Hepatocyte (in vitro differentiated cells): Measurements from ENCODE around the gene SND1.

Experiments
- EZH2 ChIP-seq: fragments of 200-600 bp; sonication (generic); IDR thresholded peaks from 2 replicates; pipeline ENCODE4 v1.6.1; 2016; ENCODE audit warnings: antibody characterized with exemption, mild to moderate bottlenecking, borderline replicate concordance
- EZH2phosphoT487 ChIP-seq: fragments of 200-600 bp; sonication (generic); IDR thresholded peaks from one replicate; pipeline ENCODE4 v1.6.1; 2018; ENCODE audit warnings: antibody characterized with exemption, mild to moderate bottlenecking, low read depth, moderate library complexity; ENCODE audit not compliant: unreplicated experiment, severe bottlenecking
- TF ChIP-seq, protein P1 (sequence below): fragments of 200-600 bp; sonication (generic); IDR thresholded peaks from 2 replicates; pipeline ENCODE4 v1.5.1; 2016; ENCODE audit warnings: antibody characterized with exemption, mild to moderate bottlenecking; ENCODE audit not compliant: poor library complexity

DNA sequence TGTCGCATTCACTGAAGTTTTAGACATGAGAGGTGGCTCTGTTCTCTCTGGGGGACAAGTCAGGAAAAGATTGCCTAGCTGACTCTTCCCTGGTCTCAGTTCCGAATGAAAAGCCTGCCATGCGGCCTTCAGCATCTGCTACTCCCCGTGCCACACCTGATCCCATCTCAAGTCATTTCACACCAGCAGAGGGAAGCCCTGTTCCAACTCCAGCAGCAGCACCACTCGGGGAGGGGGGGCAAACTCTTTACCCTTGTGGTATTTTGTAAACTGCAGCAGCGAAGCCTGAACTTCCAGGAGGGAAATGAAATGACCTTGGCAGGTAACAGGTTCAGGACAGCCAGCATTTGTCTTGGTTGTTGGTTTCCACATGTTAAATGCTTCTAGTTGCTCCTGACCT, 365.5 kb downstream of the SND1 start:
- TF ChIP-seq, protein P1, sequence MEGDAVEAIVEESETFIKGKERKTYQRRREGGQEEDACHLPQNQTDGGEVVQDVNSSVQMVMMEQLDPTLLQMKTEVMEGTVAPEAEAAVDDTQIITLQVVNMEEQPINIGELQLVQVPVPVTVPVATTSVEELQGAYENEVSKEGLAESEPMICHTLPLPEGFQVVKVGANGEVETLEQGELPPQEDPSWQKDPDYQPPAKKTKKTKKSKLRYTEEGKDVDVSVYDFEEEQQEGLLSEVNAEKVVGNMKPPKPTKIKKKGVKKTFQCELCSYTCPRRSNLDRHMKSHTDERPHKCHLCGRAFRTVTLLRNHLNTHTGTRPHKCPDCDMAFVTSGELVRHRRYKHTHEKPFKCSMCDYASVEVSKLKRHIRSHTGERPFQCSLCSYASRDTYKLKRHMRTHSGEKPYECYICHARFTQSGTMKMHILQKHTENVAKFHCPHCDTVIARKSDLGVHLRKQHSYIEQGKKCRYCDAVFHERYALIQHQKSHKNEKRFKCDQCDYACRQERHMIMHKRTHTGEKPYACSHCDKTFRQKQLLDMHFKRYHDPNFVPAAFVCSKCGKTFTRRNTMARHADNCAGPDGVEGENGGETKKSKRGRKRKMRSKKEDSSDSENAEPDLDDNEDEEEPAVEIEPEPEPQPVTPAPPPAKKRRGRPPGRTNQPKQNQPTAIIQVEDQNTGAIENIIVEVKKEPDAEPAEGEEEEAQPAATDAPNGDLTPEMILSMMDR: no peak
- TF ChIP-seq EZH2: no peak
- TF ChIP-seq EZH2phosphoT487: no peak
